GM21526 (cell line): ENCODE measurements around the gene CCDC88C.
A peak's percentile ranks its signal among the peaks of the same experiment; 100 is the strongest.
"Not testable (repeated sequence)": the region's sequence is repeated elsewhere in the genome, so short reads cannot be mapped to it uniquely, and the experiment has no call there.

Experiments used
- ATAC-seq: cut with Tn5 transposase; IDR thresholded peaks from one replicate; pipeline ENCODE4 v1.9.1; 2021; ENCODE audit warnings: moderate library complexity; ENCODE audit not compliant: unreplicated experiment, low FRiP score

Gene CCDC88C, protein sequence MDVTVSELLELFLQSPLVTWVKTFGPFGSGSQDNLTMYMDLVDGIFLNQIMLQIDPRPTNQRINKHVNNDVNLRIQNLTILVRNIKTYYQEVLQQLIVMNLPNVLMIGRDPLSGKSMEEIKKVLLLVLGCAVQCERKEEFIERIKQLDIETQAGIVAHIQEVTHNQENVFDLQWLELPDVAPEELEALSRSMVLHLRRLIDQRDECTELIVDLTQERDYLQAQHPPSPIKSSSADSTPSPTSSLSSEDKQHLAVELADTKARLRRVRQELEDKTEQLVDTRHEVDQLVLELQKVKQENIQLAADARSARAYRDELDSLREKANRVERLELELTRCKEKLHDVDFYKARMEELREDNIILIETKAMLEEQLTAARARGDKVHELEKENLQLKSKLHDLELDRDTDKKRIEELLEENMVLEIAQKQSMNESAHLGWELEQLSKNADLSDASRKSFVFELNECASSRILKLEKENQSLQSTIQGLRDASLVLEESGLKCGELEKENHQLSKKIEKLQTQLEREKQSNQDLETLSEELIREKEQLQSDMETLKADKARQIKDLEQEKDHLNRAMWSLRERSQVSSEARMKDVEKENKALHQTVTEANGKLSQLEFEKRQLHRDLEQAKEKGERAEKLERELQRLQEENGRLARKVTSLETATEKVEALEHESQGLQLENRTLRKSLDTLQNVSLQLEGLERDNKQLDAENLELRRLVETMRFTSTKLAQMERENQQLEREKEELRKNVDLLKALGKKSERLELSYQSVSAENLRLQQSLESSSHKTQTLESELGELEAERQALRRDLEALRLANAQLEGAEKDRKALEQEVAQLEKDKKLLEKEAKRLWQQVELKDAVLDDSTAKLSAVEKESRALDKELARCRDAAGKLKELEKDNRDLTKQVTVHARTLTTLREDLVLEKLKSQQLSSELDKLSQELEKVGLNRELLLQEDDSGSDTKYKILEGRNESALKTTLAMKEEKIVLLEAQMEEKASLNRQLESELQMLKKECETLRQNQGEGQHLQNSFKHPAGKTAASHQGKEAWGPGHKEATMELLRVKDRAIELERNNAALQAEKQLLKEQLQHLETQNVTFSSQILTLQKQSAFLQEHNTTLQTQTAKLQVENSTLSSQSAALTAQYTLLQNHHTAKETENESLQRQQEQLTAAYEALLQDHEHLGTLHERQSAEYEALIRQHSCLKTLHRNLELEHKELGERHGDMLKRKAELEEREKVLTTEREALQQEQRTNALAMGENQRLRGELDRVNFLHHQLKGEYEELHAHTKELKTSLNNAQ (N-terminal part only)

DNA sequence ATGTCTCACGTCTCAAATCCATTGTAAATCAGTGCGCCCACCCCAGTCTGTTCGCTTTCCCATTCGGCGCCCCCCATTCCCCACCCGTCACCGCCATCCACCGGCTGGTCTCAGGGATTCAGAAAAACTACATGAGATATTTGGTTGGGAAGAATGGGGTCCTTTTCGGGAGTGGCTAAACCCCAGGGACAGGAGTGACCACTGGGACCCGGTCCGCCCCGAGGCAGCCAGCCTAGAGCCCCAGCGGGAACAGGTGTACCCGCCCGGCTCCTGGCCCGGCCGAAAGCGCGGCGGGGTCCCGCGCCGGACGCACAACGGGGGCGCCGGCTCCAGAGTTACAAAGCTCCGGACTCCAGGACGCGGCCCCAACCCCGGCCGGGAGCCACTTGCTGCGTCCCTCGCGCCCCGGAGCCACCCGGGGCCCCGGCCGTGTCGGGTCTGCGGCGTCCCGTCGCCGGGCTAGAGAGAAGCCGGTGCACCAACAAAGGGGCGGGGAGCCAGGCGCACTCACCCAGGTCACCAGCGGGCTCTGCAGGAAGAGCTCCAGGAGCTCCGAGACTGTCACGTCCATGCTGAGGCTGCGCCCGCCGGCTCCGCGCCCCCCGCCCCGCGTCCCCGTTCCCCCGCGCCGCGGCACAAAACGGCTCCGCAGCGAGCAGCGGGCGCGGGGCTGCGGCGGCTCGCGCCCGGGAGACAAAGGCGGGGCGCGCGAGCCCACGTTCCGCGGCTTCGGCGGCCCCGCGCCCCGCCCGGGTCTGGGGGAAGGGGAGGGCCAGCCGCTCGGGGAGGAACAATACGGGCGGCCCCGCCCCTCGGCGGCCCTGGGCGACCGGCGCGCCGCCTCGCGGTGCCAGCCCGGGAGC lies at the start of gene CCDC88C:
CCDC88C (minus strand) TSS at position 701 of the 863 bp plus-strand sequence; CDS start at position 571, 130 bp downstream.
- peak; percentile 46 for ATAC-seq

- no peak for ATAC-seq
These were observed 48.6 kb upstream of the CCDC88C start for GRCh38 chr14:91466192-91466591.

GRCh38 chr14:91464615-91465205 lies 47.1 kb upstream of the CCDC88C start:
- no peak for ATAC-seq

DNA sequence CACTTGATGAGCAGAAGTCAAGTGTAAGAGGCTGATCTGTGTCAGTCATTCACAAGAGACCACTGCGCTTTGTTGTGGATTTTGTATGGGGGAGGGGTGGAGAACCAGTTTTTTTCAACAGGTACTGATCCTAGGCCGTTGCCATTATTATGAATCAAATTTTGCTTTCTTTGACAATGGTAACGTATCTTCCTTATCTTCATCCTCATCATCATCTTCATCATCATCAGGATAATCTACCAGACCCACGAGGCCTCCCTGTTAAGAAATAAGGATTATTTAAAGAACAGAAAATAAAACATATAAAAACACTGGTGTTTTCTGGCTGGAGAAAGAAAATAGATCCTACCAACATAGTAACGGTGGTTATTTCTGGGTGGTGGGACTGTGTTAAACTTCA lies 41.0 kb upstream of the CCDC88C start:
- ATAC-seq, result no peak

DNA sequence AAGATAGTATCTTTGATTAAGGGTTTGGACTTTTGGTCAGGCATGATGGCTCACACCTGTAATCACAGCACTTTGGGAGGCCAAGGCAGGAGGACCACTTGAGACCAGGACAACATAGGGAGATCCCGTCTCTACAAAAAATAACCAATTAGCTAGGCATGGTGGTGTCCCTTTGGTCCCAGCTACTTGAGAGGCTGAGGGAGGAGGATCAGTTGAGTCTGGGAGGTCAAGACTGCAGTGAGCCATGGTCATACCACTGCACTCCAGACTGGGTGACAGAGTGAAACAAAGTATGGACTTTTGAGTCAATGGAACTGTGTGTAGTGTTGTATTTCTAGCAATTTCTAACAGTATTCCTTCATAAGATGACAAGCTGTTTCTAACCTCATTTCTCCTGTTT lies 38.7 kb upstream of the CCDC88C start:
- no peak for ATAC-seq

DNA sequence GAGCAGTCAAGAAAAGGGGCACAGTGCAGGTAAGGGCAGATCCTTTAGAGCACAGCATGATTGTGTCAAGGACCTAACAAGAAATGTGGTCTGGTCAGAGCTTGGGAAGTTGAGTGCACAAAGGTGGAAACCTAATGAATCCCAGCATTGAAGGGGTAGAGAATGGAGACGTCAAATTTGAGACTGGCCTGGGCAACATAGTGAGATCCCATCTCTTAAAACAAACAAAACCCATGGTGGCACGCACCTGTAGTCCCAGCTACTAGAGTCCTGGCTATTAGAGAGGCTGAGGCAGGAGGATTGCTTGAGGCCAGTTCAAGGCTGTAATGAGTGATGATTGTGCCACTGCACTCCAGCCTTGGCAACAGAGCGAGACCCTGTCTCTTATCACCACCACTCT lies 37.0 kb upstream of the CCDC88C start:
- ATAC-seq, result no peak

GRCh38 chr14:91454155-91454554 lies 36.5 kb upstream of the CCDC88C start:
- ATAC-seq, result no peak

DNA sequence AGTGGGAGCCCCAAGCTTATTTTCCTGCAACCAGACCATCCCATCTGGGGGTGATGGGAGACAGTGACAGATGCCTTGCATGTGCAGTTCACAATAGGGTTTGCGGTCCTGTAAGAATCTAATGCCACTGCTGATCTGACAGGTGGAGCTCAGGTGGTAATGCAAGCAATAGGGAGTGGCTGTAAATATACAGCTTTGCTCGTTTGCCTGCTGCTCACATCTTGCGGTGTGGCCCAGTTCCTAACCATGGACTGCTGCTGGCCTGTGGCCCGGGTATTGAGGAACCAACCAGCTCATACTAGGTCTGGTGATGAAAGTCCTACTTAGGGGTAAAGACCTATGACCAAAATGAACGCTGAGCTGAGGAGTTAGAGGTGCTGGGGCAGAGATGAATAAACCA lies 36.1 kb upstream of the CCDC88C start:
- no peak for ATAC-seq

GRCh38 chr14:91444335-91445020 lies 26.9 kb upstream of the CCDC88C start:
- no peak for ATAC-seq

DNA sequence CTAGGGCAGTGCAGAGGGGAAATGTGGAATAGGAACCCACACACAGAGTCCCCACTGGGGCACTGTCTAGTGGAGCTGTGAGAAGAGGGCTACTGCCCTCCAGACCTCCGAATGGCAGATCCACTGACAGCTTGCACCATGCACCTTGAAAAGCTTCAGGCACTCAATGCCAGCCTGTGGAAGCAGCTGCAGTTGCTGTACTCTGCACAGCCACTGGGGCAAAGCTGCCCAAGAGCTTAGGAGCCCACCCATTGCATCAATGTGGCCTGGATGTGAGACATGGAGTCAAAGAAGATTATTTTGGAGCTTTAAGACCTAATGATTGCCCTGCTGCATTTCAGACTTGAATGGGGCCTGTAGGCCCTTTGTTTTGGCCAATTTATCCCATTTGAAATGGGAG lies 21.7 kb upstream of the CCDC88C start:
- no peak for ATAC-seq

- no peak for ATAC-seq
These were observed 21.2 kb upstream of the CCDC88C start for GRCh38 chr14:91438845-91439244.

DNA sequence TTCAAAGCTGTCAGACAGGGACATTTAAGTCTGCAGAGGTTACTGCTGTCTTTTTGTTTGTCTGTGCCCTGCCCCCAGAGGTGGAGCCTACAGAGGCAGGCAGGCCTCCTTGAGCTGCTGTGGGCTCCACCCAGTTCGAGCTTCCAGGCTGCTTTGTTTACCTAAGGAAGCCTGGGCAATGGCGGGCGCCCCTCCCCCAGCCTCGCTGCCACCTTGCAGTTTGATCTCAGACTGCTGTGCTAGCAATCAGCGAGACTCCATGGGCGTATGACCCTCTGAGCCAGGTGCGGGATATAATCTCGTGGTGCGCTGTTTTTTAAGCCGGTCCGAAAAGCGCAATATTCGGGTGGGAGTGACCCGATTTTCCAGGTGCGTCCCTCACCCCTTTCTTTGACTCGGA lies 18.6 kb upstream of the CCDC88C start:
- not testable (repeated sequence) for ATAC-seq

- ATAC-seq, result no peak
These were observed 11.8 kb upstream of the CCDC88C start for GRCh38 chr14:91429385-91429784.

DNA sequence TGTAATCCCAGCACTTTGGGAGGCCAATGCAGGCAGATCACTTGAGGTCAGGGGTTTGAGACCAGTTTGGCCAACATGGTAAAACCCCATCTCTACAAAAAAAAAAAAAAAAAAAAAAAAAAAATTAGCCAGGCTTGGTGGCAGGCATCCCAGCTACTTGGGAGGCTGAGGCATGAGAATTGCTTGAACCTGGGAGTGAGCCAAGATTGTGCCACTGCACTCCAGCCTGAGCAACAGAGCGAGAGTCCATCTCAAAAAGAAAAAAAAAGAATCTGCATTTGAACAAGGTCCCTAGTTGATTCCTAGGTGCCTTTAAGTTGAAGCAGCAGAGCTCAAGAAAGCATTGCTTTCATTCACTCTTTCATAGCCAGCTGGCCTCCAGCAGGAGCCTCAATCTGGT lies 11.3 kb upstream of the CCDC88C start:
- ATAC-seq, result not testable (repeated sequence)

GRCh38 chr14:91425531-91425944 lies 7.9 kb upstream of the CCDC88C start:
- ATAC-seq, result not testable (repeated sequence)

GRCh38 chr14:91424813-91425530 lies 7.4 kb upstream of the CCDC88C start:
- ATAC-seq, result no peak

DNA sequence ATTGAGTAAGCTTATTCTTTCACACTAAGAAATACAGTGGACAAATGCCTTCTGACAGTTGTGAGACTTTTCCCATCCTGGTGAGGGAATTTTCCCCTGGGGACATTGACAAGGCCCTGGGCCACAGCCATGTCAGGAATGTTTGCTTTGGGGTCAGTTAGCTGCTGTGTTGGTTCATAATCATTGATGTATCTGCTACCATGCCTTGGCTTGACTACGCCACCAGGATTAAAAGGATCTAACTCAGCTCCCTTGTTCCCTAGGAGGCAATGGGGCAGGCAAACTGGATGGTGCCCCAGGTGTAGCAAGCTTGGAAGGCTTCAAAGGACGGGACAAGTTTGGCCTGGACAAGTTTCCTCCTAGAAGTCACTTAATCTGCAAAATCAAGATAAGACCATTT lies 3.1 kb upstream of the CCDC88C start:
- no peak for ATAC-seq

DNA sequence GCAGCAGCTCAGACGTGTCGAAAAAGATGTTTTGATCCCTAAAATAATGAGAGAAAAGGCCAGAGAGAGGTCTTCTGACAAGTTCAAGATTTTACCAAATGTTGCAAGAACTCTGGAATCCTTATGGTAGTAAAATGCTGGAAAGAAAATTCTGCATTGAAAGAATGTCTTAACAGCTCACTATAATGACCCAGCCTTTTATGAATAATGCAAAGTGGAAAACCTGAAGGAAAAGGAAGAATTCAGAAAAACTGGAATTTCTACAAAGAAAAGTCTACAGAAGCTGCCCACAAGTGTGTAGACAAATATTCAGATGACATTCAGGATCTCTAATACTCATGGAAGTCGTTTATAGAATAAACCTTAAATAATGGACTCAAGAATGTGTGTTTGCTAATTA lies 1.8 kb upstream of the CCDC88C start:
- no peak for ATAC-seq
